Stimulated activated CD8-positive, alpha-beta memory T cell treated with anti-CD3 and anti-CD28 coated beads, Interleukin-7, amount 100 ng/mL, for 48 hours (primary cell): Measurements from ENCODE around the gene NUDT3.

Source experiments
- DNase-seq, 2 donors: peaks; one replicate each; pipeline ENCODE4 v3.0.0-alpha.2; 2020; ENCODE audit warnings: low read depth in 1 of 2; ENCODE audit errors: extremely low read depth in 1 of 2

The NUDT3 gene

GRCh38 chr6:34300332-34300751, 92.1 kb downstream of the NUDT3 start:
- no peak for DNase-seq

GRCh38 chr6:34298941-34299340, 93.5 kb downstream of the NUDT3 start:
- DNase-seq, result no peak

GRCh38 chr6:34295721-34296120, 96.7 kb downstream of the NUDT3 start:
- DNase-seq, result no peak

GRCh38 chr6:34292954-34293353, 99.5 kb downstream of the NUDT3 start:
- DNase-seq, result no peak

GRCh38 chr6:34289137-34289536, 103.3 kb downstream of the NUDT3 start:
- no peak for DNase-seq

- DNase-seq, result no peak
Observed at GRCh38 chr6:34288581-34288980, 103.9 kb downstream of the NUDT3 start.

- no peak for DNase-seq
Observed at GRCh38 chr6:34285448-34286164, 106.9 kb downstream of the NUDT3 start.

- no peak for DNase-seq
Observed at GRCh38 chr6:34284563-34285447, 107.7 kb downstream of the NUDT3 start.

- no peak for DNase-seq
Observed at GRCh38 chr6:34281702-34282334, 110.7 kb downstream of the NUDT3 start.

GRCh38 chr6:34280216-34280615, 112.3 kb downstream of the NUDT3 start:
- DNase-seq, result no peak

- DNase-seq, result no peak
Observed at GRCh38 chr6:34278833-34279232, 113.6 kb downstream of the NUDT3 start.

- DNase-seq, result no peak
Observed at GRCh38 chr6:34277763-34278112, 114.7 kb downstream of the NUDT3 start.

- DNase-seq, result no peak
Observed at GRCh38 chr6:34276881-34277762, 115.3 kb downstream of the NUDT3 start.

- no peak for DNase-seq
Observed at GRCh38 chr6:34276191-34276590, 116.3 kb downstream of the NUDT3 start.

GRCh38 chr6:34275128-34275804, 117.2 kb downstream of the NUDT3 start:
- no peak for DNase-seq

- DNase-seq, result no peak
Observed at GRCh38 chr6:34274129-34274528, 118.3 kb downstream of the NUDT3 start.

- no peak for DNase-seq
Observed at GRCh38 chr6:34273242-34273805, 119.1 kb downstream of the NUDT3 start.

GRCh38 chr6:34272013-34272926, 120.2 kb downstream of the NUDT3 start:
- no peak for DNase-seq
